Measurements from ENCODE around the gene RNASE7. TPM values are rescaled to one million over a fixed set of nuclear protein-coding genes. Genes with fewer than 3 reads are reported as not detected.

The RNASE7 gene
- total RNA-seq, 3 donors from 2014 or later (not counting 1 experiment from before 2014, with no cell fraction given): not detected

- 88% methylated on average over 5 of the region's 5 CpGs for WGBS (ENCODE audit: insufficient coverage)
- DNase-seq: no peak
- intact Hi-C loops (cut with micrococcal nuclease): no loop called here
These were observed 16.7 kb downstream of the RNASE7 start for GRCh38 chr14:21058903-21059302.

GRCh38 chr14:21059842-21060613 is 17.9 kb downstream of the RNASE7 start:
- no peak for ATAC-seq
- H3K4me3 Mint-ChIP-seq: no peak overlapping the region

More at GRCh38 chr14:21058903-21059302, 16.7 kb downstream of the RNASE7 start:
- Mint-ChIP-seq H3K9me3 (no peaks in the 10 kb centered on the region), H3K4me1 (no peaks in the 10 kb centered on the region), H3K27me3 (ENCODE audit: low read depth in 2 of 2) (peaks cover 28 to 37% of the 10 kb centered on the region in 2 donors), H3K4me3 (no peak overlapping the region), H3K27ac (no peak overlapping the region), H3K36me3 (no peaks in the 10 kb centered on the region)
- Histone ChIP-seq H3K9me3 (ENCODE audit: control insufficient read depth, insufficient read depth, low read length) (no peaks in the 10 kb centered on the region), H3K27me3 (ENCODE audit: control insufficient read depth, insufficient read depth, low read length) (no peaks in the 10 kb centered on the region), H3K27ac (ENCODE audit: low read length) (no peak overlapping the region), H3K4me3 (ENCODE audit: low read length) (no peak overlapping the region), H3K36me3 (ENCODE audit: control insufficient read depth, insufficient read depth, low read length) (no peaks in the 10 kb centered on the region), H3K4me1 (ENCODE audit: control insufficient read depth, insufficient read depth, low read length) (no peaks in the 10 kb centered on the region)
- ATAC-seq: no peak
- TF ChIP-seq CTCF (IDR thresholded peaks at IDR 0.05): no peak

GRCh38 chr14:21060614-21061346 is 18.6 kb downstream of the RNASE7 start:
- Mint-ChIP-seq H3K4me3 (no peak overlapping the region), H3K36me3 (no peaks in the 10 kb centered on the region), H3K4me1 (no peaks in the 10 kb centered on the region), H3K9me3 (no peaks in the 10 kb centered on the region), H3K27me3 (ENCODE audit: low read depth in 2 of 2) (peaks cover 36 to 51% of the 10 kb centered on the region in 2 donors), H3K27ac (no peak overlapping the region)
- no peaks in the 10 kb centered on the region for H3K4me1 ChIP-seq (ENCODE audit: control insufficient read depth, insufficient read depth, low read length)
- H3K27me3 ChIP-seq (ENCODE audit: control insufficient read depth, insufficient read depth, low read length): no peaks in the 10 kb centered on the region
- no peak for DNase-seq
- no peaks in the 10 kb centered on the region for H3K9me3 ChIP-seq (ENCODE audit: control insufficient read depth, insufficient read depth, low read length)
- no peak for TF ChIP-seq CTCF (IDR thresholded peaks at IDR 0.05)
- intact Hi-C loops (cut with micrococcal nuclease): no loop called here
- no peak for ATAC-seq
- WGBS (ENCODE audit: insufficient coverage): 84% methylated on average over 13 of the region's 13 CpGs
- H3K36me3 ChIP-seq (ENCODE audit: control insufficient read depth, insufficient read depth, low read length): no peaks in the 10 kb centered on the region
- no peak overlapping the region for H3K27ac ChIP-seq (ENCODE audit: low read length)
- no peak overlapping the region for H3K4me3 ChIP-seq (ENCODE audit: low read length)

More at GRCh38 chr14:21059842-21060613, 17.9 kb downstream of the RNASE7 start:
- Histone ChIP-seq H3K9me3 (ENCODE audit: control insufficient read depth, insufficient read depth, low read length) (no peaks in the 10 kb centered on the region), H3K27ac (ENCODE audit: low read length) (no peak overlapping the region), H3K4me1 (ENCODE audit: control insufficient read depth, insufficient read depth, low read length) (no peaks in the 10 kb centered on the region), H3K4me3 (ENCODE audit: low read length) (no peak overlapping the region), H3K36me3 (ENCODE audit: control insufficient read depth, insufficient read depth, low read length) (no peaks in the 10 kb centered on the region), H3K27me3 (ENCODE audit: control insufficient read depth, insufficient read depth, low read length) (no peaks in the 10 kb centered on the region)
- WGBS (ENCODE audit: insufficient coverage): 81% methylated on average over 8 of the region's 8 CpGs
- H3K27ac Mint-ChIP-seq: no peak overlapping the region
- intact Hi-C loops (cut with micrococcal nuclease): no loop called here
- no peak for TF ChIP-seq CTCF (IDR thresholded peaks at IDR 0.05)
- H3K4me1 Mint-ChIP-seq: no peaks in the 10 kb centered on the region
- no peaks in the 10 kb centered on the region for H3K9me3 Mint-ChIP-seq
- DNase-seq: no peak
- no peaks in the 10 kb centered on the region for H3K36me3 Mint-ChIP-seq
- H3K27me3 Mint-ChIP-seq (ENCODE audit: low read depth in 2 of 2): peaks cover 29 to 43% of the 10 kb centered on the region in 2 donors
